ENCODE data around the gene ZBTB47.
A peak's percentile ranks its signal among the peaks of the same experiment; 100 is the strongest.

Gene ZBTB47

GRCh38 chr3:42667523-42668412, 14.3 kb downstream of the ZBTB47 start:
- WGBS, 2 donors (ENCODE audit: extremely low coverage in 2 of 2, insufficient read length in 2 of 2, insufficient replicate concordance in 1 of 2): no CpG with 5 or more reads among the region's 8 CpGs
- Histone ChIP-seq H3K36me3 (replicated peaks in 1 of 2; ENCODE audit: control insufficient read depth in 2 of 2, insufficient read depth in 2 of 2, low read length in 2 of 2) (no peaks in the 10 kb centered on the region), H2AFZ (ENCODE audit: low read length) (no peak overlapping the region), H4K91ac (ENCODE audit: low read depth, low read length, poor library complexity) (no peak overlapping the region), H2BK12ac (ENCODE audit: low read length) (no peak overlapping the region), H3K4me2 (ENCODE audit: insufficient read depth, low read length, poor library complexity, severe bottlenecking) (no peak overlapping the region), H3K14ac (ENCODE audit: low read length) (peak overlapping the region; percentile 47), H3K23ac (ENCODE audit: low read depth, low read length, poor library complexity) (peak overlapping the region; percentile 69), H4K8ac (ENCODE audit: low read depth, low read length) (no peak overlapping the region), H3K27me3 (ENCODE audit: control insufficient read depth in 3 of 3, insufficient read depth in 3 of 3, low read depth in 1 of 3, low read length in 3 of 3) (no peaks in the 10 kb centered on the region), H3K4me3 (ENCODE audit: low read length in 2 of 2) (no peak overlapping the region), H3K18ac (ENCODE audit: low read length) (peak overlapping the region; percentile 23), H3K9me3 (replicated peaks in 1 of 2; ENCODE audit: control insufficient read depth in 2 of 2, insufficient read depth in 1 of 2, low read depth in 1 of 2, low read length in 2 of 2) (peaks cover 0 to 7% of the 10 kb centered on the region in 2 donors), H2BK5ac (ENCODE audit: low read length) (no peak overlapping the region), H3K4ac (ENCODE audit: low read length) (no peak overlapping the region), H3K9ac (ENCODE audit: low read depth, low read length, poor library complexity) (peak overlapping the region; percentile 33), H3K27ac (replicated peaks; ENCODE audit: low read length) (no peak overlapping the region), H3K79me1 (ENCODE audit: low read depth, low read length) (no peaks in the 10 kb centered on the region), H2BK120ac (ENCODE audit: low read depth, low read length) (no peak overlapping the region), H3K4me1 (ENCODE audit: control insufficient read depth in 2 of 2, insufficient read depth in 1 of 2, low read depth in 1 of 2, low read length in 2 of 2) (peaks cover 0 to 16% of the 10 kb centered on the region in 2 donors), H2AK5ac (ENCODE audit: low read depth, low read length) (peak overlapping the region; percentile 29), H2BK15ac (ENCODE audit: low read length) (no peak overlapping the region)
- DNase-seq (ENCODE audit: low spot score): no peak

- Histone ChIP-seq H3K9me3 (replicated peaks in 1 of 2; ENCODE audit: control insufficient read depth in 2 of 2, insufficient read depth in 1 of 2, low read depth in 1 of 2, low read length in 2 of 2) (peaks cover 0 to 7% of the 10 kb centered on the region in 2 donors), H3K14ac (ENCODE audit: low read length) (no peak overlapping the region), H3K4me2 (ENCODE audit: insufficient read depth, low read length, poor library complexity, severe bottlenecking) (no peak overlapping the region), H3K4me3 (ENCODE audit: low read length in 2 of 2) (no peak overlapping the region), H3K36me3 (replicated peaks in 1 of 2; ENCODE audit: control insufficient read depth in 2 of 2, insufficient read depth in 2 of 2, low read length in 2 of 2) (no peaks in the 10 kb centered on the region), H3K9ac (ENCODE audit: low read depth, low read length, poor library complexity) (no peak overlapping the region), H2AFZ (ENCODE audit: low read length) (no peak overlapping the region), H3K18ac (ENCODE audit: low read length) (no peak overlapping the region), H3K79me1 (ENCODE audit: low read depth, low read length) (no peaks in the 10 kb centered on the region), H4K91ac (ENCODE audit: low read depth, low read length, poor library complexity) (no peak overlapping the region), H3K4me1 (ENCODE audit: control insufficient read depth in 2 of 2, insufficient read depth in 1 of 2, low read depth in 1 of 2, low read length in 2 of 2) (peaks cover 0 to 12% of the 10 kb centered on the region in 2 donors), H4K8ac (ENCODE audit: low read depth, low read length) (no peak overlapping the region), H3K23ac (ENCODE audit: low read depth, low read length, poor library complexity) (no peak overlapping the region), H3K27me3 (ENCODE audit: control insufficient read depth in 3 of 3, insufficient read depth in 3 of 3, low read depth in 1 of 3, low read length in 3 of 3) (peaks cover 0 to 5% (median 0%) of the 10 kb centered on the region in 3 experiments), H3K27ac (replicated peaks; ENCODE audit: low read length) (no peak overlapping the region), H2AK5ac (ENCODE audit: low read depth, low read length) (no peak overlapping the region), H2BK120ac (ENCODE audit: low read depth, low read length) (no peak overlapping the region), H2BK15ac (ENCODE audit: low read length) (no peak overlapping the region), H3K4ac (ENCODE audit: low read length) (no peak overlapping the region), H2BK12ac (ENCODE audit: low read length) (no peak overlapping the region), H2BK5ac (ENCODE audit: low read length) (no peak overlapping the region)
- no peak for DNase-seq (ENCODE audit: low spot score)
- no CpG with 5 or more reads among the region's 2 CpGs for WGBS, 2 donors (ENCODE audit: extremely low coverage in 2 of 2, insufficient read length in 2 of 2, insufficient replicate concordance in 1 of 2)
Observed at GRCh38 chr3:42668413-42668760, 14.9 kb downstream of the ZBTB47 start.

- no peaks in the 10 kb centered on the region for H3K79me1 ChIP-seq (ENCODE audit: low read depth, low read length)
- H3K27me3 ChIP-seq (ENCODE audit: control insufficient read depth in 3 of 3, insufficient read depth in 3 of 3, low read depth in 1 of 3, low read length in 3 of 3): peaks cover 0 to 5% (median 0%) of the 10 kb centered on the region in 3 experiments
- H3K27ac ChIP-seq (replicated peaks; ENCODE audit: low read length): no peak overlapping the region
- H3K4me3 ChIP-seq (ENCODE audit: low read length in 2 of 2): no peak overlapping the region
- peaks cover 0 to 9% of the 10 kb centered on the region in 2 donors for H3K4me1 ChIP-seq (ENCODE audit: control insufficient read depth in 2 of 2, insufficient read depth in 1 of 2, low read depth in 1 of 2, low read length in 2 of 2)
- H2BK15ac ChIP-seq (ENCODE audit: low read length): no peak overlapping the region
- H4K91ac ChIP-seq (ENCODE audit: low read depth, low read length, poor library complexity): no peak overlapping the region
- H3K9ac ChIP-seq (ENCODE audit: low read depth, low read length, poor library complexity): no peak overlapping the region
- peaks cover 0 to 7% of the 10 kb centered on the region in 2 donors for H3K9me3 ChIP-seq (replicated peaks in 1 of 2; ENCODE audit: control insufficient read depth in 2 of 2, insufficient read depth in 1 of 2, low read depth in 1 of 2, low read length in 2 of 2)
- no peak overlapping the region for H3K18ac ChIP-seq (ENCODE audit: low read length)
- H3K4ac ChIP-seq (ENCODE audit: low read length): no peak overlapping the region
- H2AK5ac ChIP-seq (ENCODE audit: low read depth, low read length): no peak overlapping the region
- H4K8ac ChIP-seq (ENCODE audit: low read depth, low read length): no peak overlapping the region
- H2BK12ac ChIP-seq (ENCODE audit: low read length): no peak overlapping the region
- no peak overlapping the region for H3K14ac ChIP-seq (ENCODE audit: low read length)
- no peak overlapping the region for H2AFZ ChIP-seq (ENCODE audit: low read length)
- H2BK5ac ChIP-seq (ENCODE audit: low read length): no peak overlapping the region
- H2BK120ac ChIP-seq (ENCODE audit: low read depth, low read length): no peak overlapping the region
- peak overlapping the region; percentile 19 for H3K23ac ChIP-seq (ENCODE audit: low read depth, low read length, poor library complexity)
- no CpG with 5 or more reads among the region's 4 CpGs for WGBS, 2 donors (ENCODE audit: extremely low coverage in 2 of 2, insufficient read length in 2 of 2, insufficient replicate concordance in 1 of 2)
- no peak for DNase-seq (ENCODE audit: low spot score)
- H3K36me3 ChIP-seq (replicated peaks in 1 of 2; ENCODE audit: control insufficient read depth in 2 of 2, insufficient read depth in 2 of 2, low read length in 2 of 2): no peaks in the 10 kb centered on the region
- H3K4me2 ChIP-seq (ENCODE audit: insufficient read depth, low read length, poor library complexity, severe bottlenecking): no peak overlapping the region
Observed at GRCh38 chr3:42668793-42669217, 15.3 kb downstream of the ZBTB47 start.

GRCh38 chr3:42670051-42670576, 16.6 kb downstream of the ZBTB47 start:
- Histone ChIP-seq H3K23ac (ENCODE audit: low read depth, low read length, poor library complexity) (no peak overlapping the region), H3K9me3 (replicated peaks in 1 of 2; ENCODE audit: control insufficient read depth in 2 of 2, insufficient read depth in 1 of 2, low read depth in 1 of 2, low read length in 2 of 2) (peaks cover 0 to 7% of the 10 kb centered on the region in 2 donors), H3K4me1 (ENCODE audit: control insufficient read depth in 2 of 2, insufficient read depth in 1 of 2, low read depth in 1 of 2, low read length in 2 of 2) (peaks cover 0 to 9% of the 10 kb centered on the region in 2 donors), H3K27ac (replicated peaks; ENCODE audit: low read length) (no peak overlapping the region), H2AK5ac (ENCODE audit: low read depth, low read length) (no peak overlapping the region), H3K4me2 (ENCODE audit: insufficient read depth, low read length, poor library complexity, severe bottlenecking) (no peak overlapping the region), H2BK5ac (ENCODE audit: low read length) (no peak overlapping the region), H2AFZ (ENCODE audit: low read length) (no peak overlapping the region), H3K9ac (ENCODE audit: low read depth, low read length, poor library complexity) (no peak overlapping the region), H4K91ac (ENCODE audit: low read depth, low read length, poor library complexity) (no peak overlapping the region), H2BK120ac (ENCODE audit: low read depth, low read length) (no peak overlapping the region), H2BK15ac (ENCODE audit: low read length) (no peak overlapping the region), H3K14ac (ENCODE audit: low read length) (no peak overlapping the region), H3K36me3 (replicated peaks in 1 of 2; ENCODE audit: control insufficient read depth in 2 of 2, insufficient read depth in 2 of 2, low read length in 2 of 2) (no peaks in the 10 kb centered on the region), H3K4me3 (ENCODE audit: low read length in 2 of 2) (no peak overlapping the region), H4K8ac (ENCODE audit: low read depth, low read length) (no peak overlapping the region), H3K27me3 (ENCODE audit: control insufficient read depth in 3 of 3, insufficient read depth in 3 of 3, low read depth in 1 of 3, low read length in 3 of 3) (peaks cover 0 to 5% (median 0%) of the 10 kb centered on the region in 3 experiments), H3K18ac (ENCODE audit: low read length) (no peak overlapping the region), H3K79me1 (ENCODE audit: low read depth, low read length) (no peaks in the 10 kb centered on the region), H3K4ac (ENCODE audit: low read length) (no peak overlapping the region), H2BK12ac (ENCODE audit: low read length) (no peak overlapping the region)
- no CpG with 5 or more reads among the region's 7 CpGs for WGBS, 2 donors (ENCODE audit: extremely low coverage in 2 of 2, insufficient read length in 2 of 2, insufficient replicate concordance in 1 of 2)
- no peak for DNase-seq (ENCODE audit: low spot score)

Measured in neuronal stem cell (in vitro differentiated cells).